GM10266 (cell line): ENCODE results near the gene CSF2.

Source experiments
- DNase-seq: peaks from one replicate; pipeline ENCODE4 v3.0.0; 2012; ENCODE audit errors: extremely low spot score
- TF ChIP-seq, protein P1 (sequence below): IDR thresholded peaks from 2 replicates; pipeline ENCODE4 v1.5.1; 2012; ENCODE audit warnings: mild to moderate bottlenecking, low read depth; ENCODE audit not compliant: control insufficient read depth, insufficient read depth; ENCODE audit errors: missing control alignments

Gene CSF2

DNA sequence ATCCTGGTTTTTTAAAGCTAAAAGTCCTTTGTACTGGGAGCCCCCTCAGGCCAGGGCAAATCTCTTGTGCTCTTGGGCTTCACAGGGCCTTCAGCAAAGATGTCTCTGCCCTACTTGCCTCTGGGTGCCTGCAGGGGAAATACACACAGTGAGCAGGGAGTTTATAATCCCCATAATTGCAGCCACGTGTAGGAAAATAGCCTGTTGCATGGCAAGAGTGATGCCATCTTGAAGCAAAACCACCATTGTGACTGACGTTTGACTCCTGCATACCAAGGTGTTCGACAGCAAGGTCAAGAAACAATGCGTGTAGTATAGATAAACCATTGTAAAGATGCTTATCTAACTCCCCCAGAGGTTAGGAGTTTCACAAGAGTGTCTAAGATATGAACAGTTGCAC is 24.5 kb upstream of the CSF2 start:
- DNase-seq = no peak
- TF ChIP-seq, protein P1, sequence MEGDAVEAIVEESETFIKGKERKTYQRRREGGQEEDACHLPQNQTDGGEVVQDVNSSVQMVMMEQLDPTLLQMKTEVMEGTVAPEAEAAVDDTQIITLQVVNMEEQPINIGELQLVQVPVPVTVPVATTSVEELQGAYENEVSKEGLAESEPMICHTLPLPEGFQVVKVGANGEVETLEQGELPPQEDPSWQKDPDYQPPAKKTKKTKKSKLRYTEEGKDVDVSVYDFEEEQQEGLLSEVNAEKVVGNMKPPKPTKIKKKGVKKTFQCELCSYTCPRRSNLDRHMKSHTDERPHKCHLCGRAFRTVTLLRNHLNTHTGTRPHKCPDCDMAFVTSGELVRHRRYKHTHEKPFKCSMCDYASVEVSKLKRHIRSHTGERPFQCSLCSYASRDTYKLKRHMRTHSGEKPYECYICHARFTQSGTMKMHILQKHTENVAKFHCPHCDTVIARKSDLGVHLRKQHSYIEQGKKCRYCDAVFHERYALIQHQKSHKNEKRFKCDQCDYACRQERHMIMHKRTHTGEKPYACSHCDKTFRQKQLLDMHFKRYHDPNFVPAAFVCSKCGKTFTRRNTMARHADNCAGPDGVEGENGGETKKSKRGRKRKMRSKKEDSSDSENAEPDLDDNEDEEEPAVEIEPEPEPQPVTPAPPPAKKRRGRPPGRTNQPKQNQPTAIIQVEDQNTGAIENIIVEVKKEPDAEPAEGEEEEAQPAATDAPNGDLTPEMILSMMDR = no peak

DNA sequence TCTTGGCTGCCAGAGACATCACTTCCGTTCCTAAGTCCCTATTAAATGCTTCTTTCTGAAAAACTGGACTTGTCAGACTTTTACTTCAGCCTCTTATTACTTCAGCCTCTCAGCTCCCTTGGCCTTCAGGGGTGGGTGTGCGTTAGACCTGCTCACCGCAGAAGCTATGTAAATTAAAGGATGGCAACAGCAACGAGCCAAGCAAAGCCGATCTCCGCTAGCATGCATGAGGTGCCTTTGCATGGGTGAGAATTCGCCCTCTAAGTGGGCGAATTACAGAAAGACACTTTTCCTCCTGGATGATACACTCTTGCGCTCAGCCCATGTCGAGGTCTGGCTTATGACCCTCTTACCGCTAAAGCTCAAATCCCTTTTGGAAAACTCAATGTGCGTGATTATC is 24.0 kb upstream of the CSF2 start:
- DNase-seq = no peak
- TF ChIP-seq, protein P1 = no peak

DNA sequence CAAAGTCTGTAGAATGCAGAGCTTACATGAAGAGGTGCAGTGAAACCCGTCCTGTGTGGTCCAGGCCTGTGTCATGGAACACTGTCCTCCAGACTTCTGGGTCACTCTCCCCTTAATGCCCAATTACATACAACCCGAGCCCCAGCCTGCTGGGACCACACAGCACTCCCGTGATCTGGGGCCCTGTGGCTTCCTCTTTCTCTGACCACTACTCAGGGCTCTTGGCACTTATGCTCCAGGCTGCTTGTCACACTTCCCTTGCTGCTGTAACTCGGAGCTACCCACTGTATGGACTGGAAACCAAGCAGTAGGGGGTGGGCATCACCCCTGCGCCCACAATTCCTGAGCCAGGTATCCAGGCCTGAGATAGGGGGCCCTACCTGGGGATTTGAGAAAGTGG is 23.5 kb upstream of the CSF2 start:
- DNase-seq = no peak
- TF ChIP-seq, protein P1 = no peak

DNA sequence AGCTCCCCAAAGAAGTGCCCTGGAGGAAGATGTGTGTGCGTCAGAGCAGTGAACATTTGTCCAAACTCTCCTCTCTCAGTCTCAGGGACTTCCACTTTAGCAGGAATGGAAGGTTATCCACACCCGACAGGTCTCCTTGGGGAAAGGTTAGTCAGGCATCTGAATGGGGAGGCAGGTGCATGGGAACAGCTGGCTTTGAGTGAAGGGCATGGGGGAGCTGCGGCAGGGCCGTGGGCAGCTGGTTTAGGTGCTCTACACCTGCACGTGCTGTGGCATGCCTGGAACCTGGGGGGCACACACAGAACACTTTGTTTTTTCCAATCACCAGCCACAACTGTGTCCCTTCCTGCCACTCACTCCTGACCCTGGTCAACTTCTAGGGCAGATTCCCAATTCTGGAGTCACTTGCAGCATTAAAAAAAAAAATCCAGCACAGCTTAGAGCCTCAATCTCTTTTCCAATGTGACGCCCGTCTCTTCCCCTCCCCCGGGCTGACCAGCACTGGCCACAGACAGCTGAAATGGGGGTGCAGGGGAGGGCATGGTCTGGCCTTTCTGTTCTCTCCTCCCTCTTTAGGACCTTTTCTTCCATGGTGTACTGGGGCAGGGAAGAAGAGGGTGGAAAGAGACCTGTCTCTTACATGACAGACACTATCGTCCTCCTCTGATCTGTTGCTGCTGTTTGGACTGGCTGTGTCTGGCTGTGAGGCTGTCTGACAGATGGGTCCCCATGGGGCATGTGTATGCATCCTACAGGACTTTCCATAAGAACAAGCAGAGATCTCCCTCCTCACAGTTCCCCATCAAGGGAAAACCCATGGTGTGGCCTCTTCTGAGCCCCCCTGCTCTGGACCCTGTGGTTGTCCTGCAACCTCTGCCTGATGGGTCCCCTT is 22.7 kb upstream of the CSF2 start:
- no peak for DNase-seq
- TF ChIP-seq, protein P1 = no peak

DNA sequence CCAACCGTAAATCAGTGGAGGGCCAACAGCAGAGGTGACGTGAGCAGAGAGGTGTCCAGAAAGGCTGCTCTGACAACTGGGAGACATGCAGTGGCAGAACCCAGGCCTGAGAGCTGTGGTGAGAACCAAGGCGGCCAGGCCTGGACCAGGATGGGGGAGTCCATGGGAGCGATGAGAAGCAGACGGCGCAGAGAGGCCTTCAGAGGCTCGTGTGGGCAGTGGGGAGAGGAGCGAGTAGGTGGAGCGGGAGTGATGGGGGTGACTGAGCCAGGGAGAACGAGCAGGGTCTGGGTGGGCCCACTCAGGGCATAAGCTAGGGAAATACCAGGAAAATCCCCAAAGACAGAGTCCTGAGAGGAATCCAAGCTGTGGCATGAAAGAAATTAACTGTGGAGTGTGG is 21.1 kb upstream of the CSF2 start:
- no peak for DNase-seq
- TF ChIP-seq, protein P1 = no peak

DNA sequence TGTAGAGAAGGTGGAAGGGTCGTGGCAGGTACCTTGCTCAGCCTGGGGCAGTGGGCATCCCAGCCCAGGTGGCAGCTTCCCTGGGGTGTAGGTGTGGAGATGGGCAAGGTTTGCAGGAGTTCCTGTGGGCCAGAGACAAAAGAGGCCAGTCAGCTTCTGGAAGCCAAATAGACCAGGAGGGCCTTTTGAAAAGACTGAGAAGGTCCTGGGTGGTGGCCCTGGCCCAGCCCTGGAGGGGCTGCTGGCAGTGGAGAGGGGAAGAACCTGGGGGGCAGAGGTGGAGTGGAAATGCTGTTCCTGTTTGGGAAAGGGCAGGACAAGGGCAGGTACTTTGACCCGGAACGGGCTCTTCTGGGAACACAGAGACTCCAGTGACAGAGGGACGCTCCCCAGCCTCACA is 20.1 kb upstream of the CSF2 start:
- TF ChIP-seq, protein P1 = no peak
- DNase-seq = no peak

DNA sequence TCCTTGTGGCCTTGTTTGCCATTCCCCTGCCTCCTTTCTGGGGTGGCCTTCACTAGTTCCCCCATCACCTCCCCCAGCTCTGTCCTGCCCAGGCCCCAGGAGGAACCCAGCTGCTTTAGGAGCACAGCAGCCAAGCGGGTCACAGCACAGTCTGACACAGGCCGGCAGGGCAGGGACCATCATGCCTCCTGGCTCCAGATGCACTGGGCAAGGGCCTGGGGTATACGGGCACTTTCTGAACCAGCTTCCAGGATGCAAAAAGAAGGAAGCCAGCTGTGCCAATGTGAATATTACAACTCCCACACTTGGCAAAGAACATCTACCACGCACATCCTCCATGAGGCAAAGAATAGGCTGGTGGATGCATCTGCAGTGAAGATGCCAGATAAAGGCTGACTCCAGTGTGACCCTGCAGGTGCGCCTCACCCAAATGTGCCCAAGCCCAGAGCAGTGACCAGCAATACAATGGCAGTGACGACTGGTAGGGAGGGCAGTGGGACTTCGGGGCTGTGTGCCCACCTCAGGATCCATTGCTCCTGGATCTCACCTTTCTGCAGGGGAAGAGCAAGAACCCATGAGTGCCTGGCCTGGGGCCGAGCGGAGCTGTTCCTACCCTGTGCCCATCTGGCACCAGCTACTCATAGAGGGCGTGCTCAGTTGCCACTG is 19.4 kb upstream of the CSF2 start:
- no peak for DNase-seq
- TF ChIP-seq, protein P1 = no peak
